B cell (primary cell): ENCODE results near the gene NIPAL1. TPM values are rescaled to one million over a fixed set of nuclear protein-coding genes. Genes with fewer than 3 reads are reported as not detected.

Experiments used
- ATAC-seq: fragments of 200-7000 bp; cut with Tn5 transposase; one replicate; pipeline ENCODE4 v1.10.0; 2021; ENCODE audit warnings: low read depth, mild to moderate bottlenecking, moderate number of reproducible peaks, moderate library complexity
- CTCF ChIA-PET: fragments of 350-600 bp; sonication (Branson Sonifier 250); formaldehyde crosslinking; loops from one replicate; lab custom pipeline; 2021; ENCODE audit warnings: antibody characterized with exemption, inconsistent platforms; lab: Charles Lee
- POLR2A ChIA-PET: fragments of 350-600 bp; sonication (Branson Sonifier 250); formaldehyde crosslinking; loops from one replicate; lab custom pipeline; 2021; ENCODE audit warnings: antibody characterized with exemption; lab: Charles Lee
- DNase-seq: peaks from one replicate; pipeline ENCODE4 v3.0.0; 2013
- H2AFZ ChIP-seq: 2 replicates; pipeline ENCODE4 v1.6.1; 2012; ENCODE audit warnings: mild to moderate bottlenecking, low read depth, low read length; ENCODE audit not compliant: insufficient read depth, poor library complexity, severe bottlenecking
- H3K27ac ChIP-seq, 2 donors: 1 replicate in 1 of 2; 2 replicates in 1 of 2; pipeline ENCODE4 v1.5.1; 2012 to 2013; ENCODE audit warnings: low read length in 2 of 2, mild to moderate bottlenecking in 2 of 2, moderate library complexity in 1 of 2
- H3K27me3 ChIP-seq, 4 experiments: fragments of 200-600 bp in 1 of 4; sonication (generic) in 1 of 4; replicated peaks in 1 of 4; 1 replicate in 2 of 4; 2 replicates in 2 of 4; pipeline versions ENCODE4 v1.6.1 to v1.7.0; 2013 to 2016; ENCODE audit warnings: low read length in 3 of 4, mild to moderate bottlenecking in 2 of 4, mixed read lengths in 1 of 4, moderate library complexity in 1 of 4; ENCODE audit not compliant: insufficient read depth in 4 of 4, control insufficient read depth in 3 of 4; ENCODE audit errors: control extremely low read depth in 1 of 4
- H3K36me3 ChIP-seq, 2 experiments: replicated peaks in 1 of 2; 1 replicate in 1 of 2; 2 replicates in 1 of 2; pipeline versions ENCODE4 v1.6.1 to v1.7.1; 2013; ENCODE audit warnings: low read length in 1 of 2; ENCODE audit not compliant: insufficient read depth in 2 of 2, control insufficient read depth in 1 of 2; ENCODE audit errors: control extremely low read depth in 1 of 2, extremely low read depth in 1 of 2
- H3K4me1 ChIP-seq, 2 donors: fragments of 200-600 bp in 1 of 2; sonication (generic) in 1 of 2; 1 replicate in 1 of 2; 2 replicates in 1 of 2; pipeline versions ENCODE4 v1.5.1 to v1.6.1; 2013 to 2017; ENCODE audit warnings: low read length in 2 of 2; ENCODE audit not compliant: control insufficient read depth in 2 of 2, insufficient read depth in 2 of 2
- H3K4me2 ChIP-seq: replicated peaks from 2 replicates; pipeline ENCODE3; 2012; ENCODE audit warnings: mild to moderate bottlenecking, low read depth, low read length; ENCODE audit not compliant: poor library complexity, severe bottlenecking
- H3K4me3 ChIP-seq, 5 experiments: fragments of 200-600 bp in 1 of 5; sonication (generic) in 1 of 5; 1 replicate in 3 of 5; 2 replicates in 2 of 5; pipeline versions ENCODE4 v1.5.1 to v1.7.0; 2011 to 2016; ENCODE audit warnings: low read length in 4 of 5, mild to moderate bottlenecking in 4 of 5, low read depth in 2 of 5, control low read depth in 1 of 5, moderate library complexity in 1 of 5; ENCODE audit not compliant: insufficient read depth in 1 of 5; ENCODE audit errors: control extremely low read depth in 1 of 5, extremely low read depth in 1 of 5
- H3K79me2 ChIP-seq: fragments of 200-600 bp; sonication (generic); one replicate; pipeline ENCODE4 v1.6.0; 2016; ENCODE audit warnings: low read length; ENCODE audit not compliant: control insufficient read depth, insufficient read depth
- H3K9ac ChIP-seq: fragments of 200-600 bp; sonication (generic); 2 replicates; pipeline ENCODE4 v1.6.1; 2017; ENCODE audit warnings: mild to moderate bottlenecking, low read length, moderate library complexity
- H3K9me3 ChIP-seq, 3 donors: one replicate each; pipeline versions ENCODE4 v1.6.1 to v1.7.1; 2013; ENCODE audit warnings: low read length in 2 of 3; ENCODE audit not compliant: control insufficient read depth in 2 of 3, insufficient read depth in 1 of 3; ENCODE audit errors: control extremely low read depth in 1 of 3
- H4K20me1 ChIP-seq: 2 replicates; pipeline ENCODE4 v1.6.0; 2012; ENCODE audit warnings: mild to moderate bottlenecking, low read length; ENCODE audit not compliant: insufficient read depth, control insufficient read depth, poor library complexity, severe bottlenecking
- H3K27ac Mint-ChIP-seq: one replicate; pipeline ENCODE4 v1.8.0; 2021; ENCODE audit warnings: mixed read lengths
- H3K27me3 Mint-ChIP-seq: one replicate; pipeline ENCODE4 v1.8.0; 2021; ENCODE audit warnings: mixed read lengths
- H3K4me1 Mint-ChIP-seq: one replicate; pipeline ENCODE4 v1.8.0; 2021; ENCODE audit warnings: mixed read lengths
- H3K4me3 Mint-ChIP-seq: one replicate; pipeline ENCODE4 v1.8.0; 2021; ENCODE audit warnings: mixed read lengths
- H3K9me3 Mint-ChIP-seq: one replicate; pipeline ENCODE4 v1.8.0; 2022; ENCODE audit warnings: mixed read lengths; ENCODE audit not compliant: insufficient read depth
- CTCF ChIP-seq: fragments of 200-600 bp; IDR thresholded peaks from one replicate; pipeline ENCODE4 v1.8.0; 2022; ENCODE audit warnings: antibody characterized with exemption, mild to moderate bottlenecking
- EZH2 ChIP-seq: IDR thresholded peaks from 2 replicates; pipeline ENCODE4 v1.6.1; 2012; ENCODE audit warnings: borderline replicate concordance, low read depth, mild to moderate bottlenecking, moderate library complexity, low read length; ENCODE audit not compliant: insufficient read depth, poor library complexity, severe bottlenecking
- WGBS: methylation state at CpG from one replicate; pipeline ENCODE4 v1.1.5; 2013; ENCODE audit warnings: missing lambda C conversion rate; ENCODE audit not compliant: insufficient coverage; 5-methylcytosine and 5-hydroxymethylcytosine counted together
- intact Hi-C: fragments of 100-400 bp; cut with micrococcal nuclease; formaldehyde crosslinking; loops from one replicate; pipeline ENCODE4 v1.10.0; 2022
- polyA plus RNA-seq: library from polyadenylated mRNA; depleted of rRNA; stranded (reverse); fragments of >200 nt; gene quantifications from 2 replicates; pipeline ENCODE4 v1.2.3, GENCODE V29; 2012
- total RNA-seq, 2 donors: library from RNA; stranded (reverse); fragments of 120-200 nt in 1 of 2; gene quantifications; 1 replicate in 1 of 2; 2 replicates in 1 of 2; pipeline versions ENCODE4 v1.2.3 to v1.2.4, GENCODE V29; 2013 to 2022

NIPAL1 gene
- total and polyA plus RNA-seq, 2 donors (not counting 1 experiment from before 2014, with no cell fraction given), result 0.24 to 1.1 TPM

- no peak for ATAC-seq
- Mint-ChIP-seq H3K4me3 (no peak overlapping the region), H3K4me1 (peaks cover 15% of the 10 kb centered on the region), H3K27ac (no peak overlapping the region), H3K27me3 (peaks cover 49% of the 10 kb centered on the region), H3K9me3 (no peaks in the 10 kb centered on the region)
- no peaks in the 10 kb centered on the region for H3K36me3 ChIP-seq
- no peak overlapping the region for H2AFZ ChIP-seq
- ChIA-PET POLR2A (no interaction called here), CTCF (interaction anchor here (1.5 to 2.3 kb wide), 3 partner anchors 19 to 72 kb away, joined by 3 to 6 read pairs (median 6); no protein-coding TSS in a partner anchor)
- H3K27me3 ChIP-seq, result peaks cover 2 to 49% (median 28%) of the 10 kb centered on the region in 4 experiments
- H3K9ac ChIP-seq, result no peak overlapping the region
- DNase-seq, result no peak
- WGBS, result 88% methylated on average over 1 of the region's 4 CpGs
- H3K27ac ChIP-seq, result no peak overlapping the region
- H3K4me2 ChIP-seq, result no peak overlapping the region
- intact Hi-C loops, result loop anchor here (5.0 kb wide), 1 partner anchor 72 kb away; no protein-coding TSS in a partner anchor
- H3K4me3 ChIP-seq, result no peak overlapping the region
- no peaks in the 10 kb centered on the region for H3K79me2 ChIP-seq
- H4K20me1 ChIP-seq, result peaks cover 5% of the 10 kb centered on the region
- peaks cover 0 to 1% (median 0%) of the 10 kb centered on the region in 3 donors for H3K9me3 ChIP-seq
- peaks cover 15 to 18% of the 10 kb centered on the region in 2 donors for H3K4me1 ChIP-seq
- TF ChIP-seq CTCF (no peak), EZH2 (no peak)
Observed at GRCh38 chr4:48015216-48015615, 1.4 kb upstream of the NIPAL1 start.

GRCh38 chr4:48015678-48016077 is 894 bp upstream of the NIPAL1 start:
- Mint-ChIP-seq H3K27me3 (peaks cover 47% of the 10 kb centered on the region), H3K4me3 (peak overlapping the region; percentile 89), H3K4me1 (peaks cover 15% of the 10 kb centered on the region), H3K9me3 (no peaks in the 10 kb centered on the region), H3K27ac (no peak overlapping the region)
- Histone ChIP-seq H3K27me3 (peaks cover 2 to 49% (median 28%) of the 10 kb centered on the region in 4 experiments), H2AFZ (no peak overlapping the region), H3K4me1 (peaks cover 15 to 18% of the 10 kb centered on the region in 2 donors), H4K20me1 (peaks cover 5% of the 10 kb centered on the region), H3K4me2 (peak overlapping the region; percentile 93), H3K9me3 (peaks cover 0 to 1% (median 0%) of the 10 kb centered on the region in 3 donors), H3K36me3 (no peaks in the 10 kb centered on the region), H3K9ac (peak overlapping the region; percentile 73), H3K4me3 (peak overlapping the region in 1 of 5 experiments; percentile 80), H3K27ac (no peak overlapping the region), H3K79me2 (no peaks in the 10 kb centered on the region)
- intact Hi-C loops, result loop anchor here (1.0 to 5.0 kb wide), 3 partner anchors 21 to 255 kb away; no protein-coding TSS in a partner anchor
- TF ChIP-seq CTCF (no peak), EZH2 (no peak)
- DNase-seq, result no peak
- ChIA-PET CTCF (interaction anchor here (1.5 to 3.8 kb wide), 4 partner anchors 19 to 71 kb away, joined by 3 to 17 read pairs (median 6); no protein-coding TSS in a partner anchor), POLR2A (no interaction called here)
- 100% methylated on average over 3 of the region's 5 CpGs for WGBS
- no peak for ATAC-seq
